ENCODE data around the gene GABBR1. TPM values are rescaled to one million over a fixed set of nuclear protein-coding genes. Genes with fewer than 3 reads are reported as not detected.
A peak's percentile ranks its signal among the peaks of the same experiment; 100 is the strongest.

GABBR1 gene
- total and polyA plus RNA-seq, 2 donors (not counting 3 experiments of a cell fraction or from before 2014, with no cell fraction given): 43.6 to 50.8 TPM

GRCh38 chr6:29602564-29603361 is 30.2 kb downstream of the GABBR1 start:
- no peak overlapping the region for H3K4me2 ChIP-seq (ENCODE audit: insufficient read depth, low read length)
- ChIA-PET POLR2A (no interaction called here), CTCF (interaction anchor here (1.0 to 1.1 kb wide), 2 partner anchors 13 to 44 kb away, joined by 3 read pairs; partner anchors contain the start of gene UBD)
- DNase-seq (ENCODE audit: low read depth, low spot score) (no peak), FAIRE-seq (no peak)
- BruUV-seq (replicated peaks): TSS peak; percentile 20
- no peak overlapping the region for H3K27ac ChIP-seq (ENCODE audit: insufficient read depth, low read depth, low read length)
- H3K9ac ChIP-seq (replicated peaks; ENCODE audit: extremely low read depth, insufficient read depth, low read length): no peak overlapping the region
- TF ChIP-seq POLR2AphosphoS5 (IDR thresholded peaks at IDR 0.05; ENCODE audit: insufficient read depth, low read depth, low read length) (no peak), CTCF (IDR thresholded peaks at IDR 0.05; ENCODE audit: extremely low read depth in 1 of 2, insufficient read depth in 1 of 2, low read depth in 1 of 2, low read length in 2 of 2) (peak in 1 of 2 donors; percentile 17)
- H3K36me3 ChIP-seq (ENCODE audit: control insufficient read depth in 2 of 2, extremely low read depth in 1 of 2, insufficient read depth in 2 of 2, low read length in 2 of 2): peaks cover 3 to 23% of the 10 kb centered on the region in 2 experiments
- H3K27me3 ChIP-seq (ENCODE audit: control insufficient read depth in 2 of 2, insufficient read depth in 2 of 2, low read length in 2 of 2): no peaks in the 10 kb centered on the region
- H3K79me2 ChIP-seq (ENCODE audit: control insufficient read depth, insufficient read depth, low read length): no peaks in the 10 kb centered on the region
- H2AFZ ChIP-seq (ENCODE audit: low read depth, low read length): no peak overlapping the region
- H3K9me1 ChIP-seq (replicated peaks; ENCODE audit: control insufficient read depth, extremely low read depth, insufficient read depth, low read length): no peaks in the 10 kb centered on the region
- intact Hi-C loops (cut with micrococcal nuclease): no loop called here
- no peaks in the 10 kb centered on the region for H3K4me1 ChIP-seq (ENCODE audit: control insufficient read depth, extremely low read depth, insufficient read depth, low read length)
- no peaks in the 10 kb centered on the region for H4K20me1 ChIP-seq (replicated peaks; ENCODE audit: control insufficient read depth, extremely low read depth, insufficient read depth, low read length)
- dilution Hi-C loops (cut with MboI; ENCODE audit: extremely low pct_ligation_motif_present, low sequenced_read_pairs): no loop called here
- no peaks in the 10 kb centered on the region for H3K9me3 ChIP-seq (replicated peaks; ENCODE audit: control insufficient read depth, insufficient read depth, low read length)
- no peak overlapping the region for H3K4me3 ChIP-seq (replicated peaks in 1 of 3; ENCODE audit: insufficient read depth in 1 of 3, low read depth in 1 of 3, low read length in 3 of 3)

- dilution Hi-C loops (cut with MboI; ENCODE audit: extremely low pct_ligation_motif_present, low sequenced_read_pairs): no loop called here
- no peak overlapping the region for H3K9ac ChIP-seq (replicated peaks; ENCODE audit: extremely low read depth, insufficient read depth, low read length)
- no peaks in the 10 kb centered on the region for H4K20me1 ChIP-seq (replicated peaks; ENCODE audit: control insufficient read depth, extremely low read depth, insufficient read depth, low read length)
- no peak overlapping the region for H3K27ac ChIP-seq (ENCODE audit: insufficient read depth, low read depth, low read length)
- H3K79me2 ChIP-seq (ENCODE audit: control insufficient read depth, insufficient read depth, low read length): no peaks in the 10 kb centered on the region
- no peaks in the 10 kb centered on the region for H3K27me3 ChIP-seq (ENCODE audit: control insufficient read depth in 2 of 2, insufficient read depth in 2 of 2, low read length in 2 of 2)
- H2AFZ ChIP-seq (ENCODE audit: low read depth, low read length): no peak overlapping the region
- no peaks in the 10 kb centered on the region for H3K9me1 ChIP-seq (replicated peaks; ENCODE audit: control insufficient read depth, extremely low read depth, insufficient read depth, low read length)
- ChIA-PET CTCF (no interaction called here), POLR2A (no interaction called here)
- BruUV-seq (replicated peaks): no TSS peak
- no peaks in the 10 kb centered on the region for H3K4me1 ChIP-seq (ENCODE audit: control insufficient read depth, extremely low read depth, insufficient read depth, low read length)
- no peak overlapping the region for H3K4me3 ChIP-seq (replicated peaks in 1 of 3; ENCODE audit: insufficient read depth in 1 of 3, low read depth in 1 of 3, low read length in 3 of 3)
- DNase-seq (ENCODE audit: low read depth, low spot score) (no peak), FAIRE-seq (no peak)
- H3K36me3 ChIP-seq (ENCODE audit: control insufficient read depth in 2 of 2, extremely low read depth in 1 of 2, insufficient read depth in 2 of 2, low read length in 2 of 2): no peaks in the 10 kb centered on the region
- no peaks in the 10 kb centered on the region for H3K9me3 ChIP-seq (replicated peaks; ENCODE audit: control insufficient read depth, insufficient read depth, low read length)
- H3K4me2 ChIP-seq (ENCODE audit: insufficient read depth, low read length): no peak overlapping the region
- intact Hi-C loops (cut with micrococcal nuclease): no loop called here
- TF ChIP-seq POLR2AphosphoS5 (IDR thresholded peaks at IDR 0.05; ENCODE audit: insufficient read depth, low read depth, low read length) (no peak), GATA2 (IDR thresholded peaks at IDR 0.05; ENCODE audit: insufficient read depth, insufficient read length, low read depth, low read length) (no peak), MYC (IDR thresholded peaks at IDR 0.05; ENCODE audit: low read depth, low read length) (no peak), JUN (IDR thresholded peaks at IDR 0.05; ENCODE audit: borderline replicate concordance, insufficient read depth, insufficient read length, low read depth) (no peak), FOS (IDR thresholded peaks at IDR 0.05; ENCODE audit: borderline replicate concordance, insufficient read depth, low read length) (no peak), MAX (IDR thresholded peaks at IDR 0.05; ENCODE audit: insufficient read depth, insufficient read length) (no peak), EZH2 (IDR thresholded peaks at IDR 0.05; ENCODE audit: borderline replicate concordance, low read depth, low read length, severe bottlenecking) (no peak), POLR2A (IDR thresholded peaks at IDR 0.05; ENCODE audit: low read depth, low read length) (no peak), CTCF (IDR thresholded peaks at IDR 0.05; ENCODE audit: extremely low read depth in 1 of 2, insufficient read depth in 1 of 2, low read depth in 1 of 2, low read length in 2 of 2) (no peak)
Measured at GRCh38 chr6:29598172-29598747, 34.7 kb downstream of the GABBR1 start.

Measured in endothelial cell of umbilical vein (primary cell).